Measurements from ENCODE around the gene HOXA1.

HOXA1 gene

DNA sequence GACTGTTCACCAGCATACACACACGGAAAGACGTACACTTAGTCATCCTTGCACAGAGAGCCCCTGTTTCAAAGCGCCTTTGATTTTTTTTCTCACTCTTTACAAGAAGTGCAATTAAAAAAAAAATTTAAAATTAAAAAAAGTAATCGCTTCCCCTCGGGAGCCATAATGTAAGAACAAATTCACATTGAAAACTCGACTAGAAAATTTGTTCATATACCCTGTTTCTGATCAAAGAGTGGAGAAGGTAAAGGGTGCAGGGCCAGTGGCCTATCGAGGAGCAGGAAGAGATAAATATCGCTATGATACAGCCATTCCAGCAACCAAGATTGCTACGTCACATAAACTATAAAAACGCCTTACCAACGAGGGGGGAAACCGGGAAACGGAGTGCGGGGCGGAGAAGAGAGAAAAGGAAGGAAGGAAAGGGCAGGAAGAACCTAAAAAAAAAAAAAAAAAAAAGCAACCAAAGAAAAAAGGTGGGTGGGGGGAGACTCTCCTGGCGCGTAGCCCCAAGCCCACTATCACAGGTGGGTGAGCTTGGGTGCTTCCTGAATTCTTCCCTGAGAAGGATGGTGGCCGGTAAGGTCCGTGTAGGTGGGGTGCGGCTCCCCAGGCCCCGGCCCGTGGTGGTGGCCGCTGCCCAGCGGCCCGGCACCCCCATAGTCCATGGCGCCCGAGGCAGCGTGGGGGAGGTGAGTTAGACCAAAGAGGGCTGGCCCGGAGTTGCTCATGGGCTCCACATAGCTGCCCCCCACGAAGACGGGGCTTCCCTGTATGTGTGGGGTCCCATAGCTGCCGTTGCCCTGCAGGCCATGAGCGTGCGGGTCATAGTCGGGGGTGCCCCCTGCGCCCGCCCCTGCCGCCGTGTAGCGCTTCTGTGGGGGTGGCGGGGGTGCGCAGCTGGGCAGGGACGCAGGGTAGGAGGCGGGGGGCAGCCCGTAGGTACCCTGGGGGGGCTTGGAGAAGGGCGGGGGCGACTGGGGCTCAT, 11.9 kb upstream of the HOXA1 start:
- Mint-ChIP-seq H3K9me3 (no peaks in the 10 kb centered on the region), H3K27me3 (ENCODE audit: low read depth) (peaks cover 34% of the 10 kb centered on the region), H3K36me3 (ENCODE audit: low read depth) (no peaks in the 10 kb centered on the region), H3K27ac (no peak overlapping the region), H3K4me3 (no peak overlapping the region), H3K4me1 (ENCODE audit: low read depth) (peaks cover 2% of the 10 kb centered on the region)
- DNase-seq (ENCODE audit: low spot score) = no peak

DNA sequence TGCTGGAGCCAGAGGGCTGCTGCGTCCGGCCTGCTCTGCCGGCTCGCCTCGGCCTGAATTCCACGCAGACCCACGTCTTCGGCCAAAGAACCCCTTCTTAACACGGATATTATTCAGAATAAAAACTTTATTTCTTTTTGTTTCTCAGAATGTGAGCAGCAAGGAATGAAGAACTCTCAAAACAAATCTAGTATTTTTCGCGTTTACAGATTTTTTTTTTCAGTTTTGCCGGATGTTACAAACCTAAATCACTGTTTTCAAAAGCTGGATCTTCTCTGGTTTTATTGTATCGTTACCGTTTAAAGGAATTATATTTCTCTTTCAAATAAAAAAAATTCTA, 11.1 kb upstream of the HOXA1 start:
- H3K4me1 Mint-ChIP-seq (ENCODE audit: low read depth) = peaks cover 4% of the 10 kb centered on the region
- H3K9me3 Mint-ChIP-seq = no peaks in the 10 kb centered on the region
- H3K27ac Mint-ChIP-seq = no peak overlapping the region
- H3K4me3 Mint-ChIP-seq = no peak overlapping the region
- no peak for DNase-seq (ENCODE audit: low spot score)
- no peaks in the 10 kb centered on the region for H3K36me3 Mint-ChIP-seq (ENCODE audit: low read depth)
- H3K27me3 Mint-ChIP-seq (ENCODE audit: low read depth) = peaks cover 41% of the 10 kb centered on the region

DNA sequence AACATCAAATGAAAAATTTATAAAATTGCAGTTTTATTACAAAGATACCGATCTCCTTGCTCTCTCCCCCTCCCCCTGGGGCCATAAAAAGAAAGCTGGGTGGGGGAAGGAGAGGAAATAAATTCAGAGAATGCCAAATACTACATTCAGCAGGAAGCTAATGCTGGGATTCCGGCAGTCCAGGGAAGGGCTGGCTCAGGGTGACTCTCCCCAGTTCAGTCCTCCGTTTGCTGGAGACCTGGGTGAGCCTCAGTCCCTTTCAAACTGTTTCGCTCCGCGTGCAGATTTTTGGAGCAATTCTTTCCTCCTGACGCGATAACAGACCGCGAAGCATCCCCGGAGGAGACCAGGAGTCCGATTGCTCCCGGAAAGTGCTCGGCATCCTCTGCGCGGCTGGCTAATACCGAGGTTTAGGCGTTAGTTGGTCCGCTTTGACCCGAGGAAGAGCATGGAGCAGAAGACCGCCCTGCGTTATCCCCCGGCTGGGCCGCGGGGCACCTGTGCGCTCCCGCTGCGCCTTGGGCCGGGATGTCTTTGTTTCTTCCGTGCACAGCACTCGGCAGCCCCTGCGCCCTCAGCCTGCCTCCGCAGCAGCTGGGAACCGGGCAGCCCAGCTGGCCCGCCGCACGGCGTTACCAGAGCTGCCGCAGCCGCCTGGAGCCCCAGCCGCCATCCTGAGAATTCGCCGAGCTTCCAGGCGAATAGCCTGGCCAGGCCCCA, 10.5 kb upstream of the HOXA1 start:
- Mint-ChIP-seq H3K27ac (no peak overlapping the region), H3K4me3 (no peak overlapping the region), H3K27me3 (ENCODE audit: low read depth) (peaks cover 46% of the 10 kb centered on the region), H3K36me3 (ENCODE audit: low read depth) (no peaks in the 10 kb centered on the region), H3K9me3 (no peaks in the 10 kb centered on the region), H3K4me1 (ENCODE audit: low read depth) (peaks cover 4% of the 10 kb centered on the region)
- no peak for DNase-seq (ENCODE audit: low spot score)

DNA sequence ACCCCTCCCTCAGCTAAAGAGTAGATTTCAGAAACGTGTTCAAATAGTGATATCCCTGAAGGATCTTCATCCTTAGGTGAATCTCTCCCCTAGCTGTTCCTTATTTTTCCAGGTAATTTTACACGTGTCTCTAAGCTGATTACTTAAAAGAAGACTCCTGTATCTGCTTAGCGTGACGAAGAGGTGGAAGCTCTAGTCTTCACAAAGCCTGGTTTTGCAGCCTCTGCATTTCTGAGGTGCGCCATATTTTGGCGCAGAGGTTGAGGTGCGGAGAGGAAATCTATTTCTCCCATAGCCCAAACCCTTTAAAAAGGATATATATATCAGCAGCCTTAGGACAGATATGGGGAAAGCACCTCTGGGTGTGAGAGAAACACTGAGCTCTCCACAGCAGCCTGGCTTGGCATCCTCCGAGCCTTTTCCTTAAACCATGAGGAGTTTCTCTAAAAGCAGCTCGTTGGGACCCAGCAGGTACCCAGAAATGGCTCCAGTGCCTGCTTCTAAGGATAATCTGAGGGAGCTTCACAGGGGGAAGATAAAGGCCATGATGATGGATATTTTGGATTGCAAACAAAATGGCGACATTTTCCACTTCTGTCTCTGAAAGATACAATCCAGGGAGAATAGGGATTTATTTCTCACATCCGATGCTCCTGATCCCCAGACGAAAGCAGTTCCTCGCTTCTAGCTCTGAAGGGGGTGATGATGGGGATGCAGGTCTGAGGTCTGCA, 9.7 kb upstream of the HOXA1 start:
- H3K4me1 Mint-ChIP-seq (ENCODE audit: low read depth) = peaks cover 4% of the 10 kb centered on the region
- H3K36me3 Mint-ChIP-seq (ENCODE audit: low read depth) = no peaks in the 10 kb centered on the region
- H3K9me3 Mint-ChIP-seq = no peaks in the 10 kb centered on the region
- no peak overlapping the region for H3K27ac Mint-ChIP-seq
- DNase-seq (ENCODE audit: low spot score) = no peak
- no peak overlapping the region for H3K4me3 Mint-ChIP-seq
- peaks cover 55% of the 10 kb centered on the region for H3K27me3 Mint-ChIP-seq (ENCODE audit: low read depth)

DNA sequence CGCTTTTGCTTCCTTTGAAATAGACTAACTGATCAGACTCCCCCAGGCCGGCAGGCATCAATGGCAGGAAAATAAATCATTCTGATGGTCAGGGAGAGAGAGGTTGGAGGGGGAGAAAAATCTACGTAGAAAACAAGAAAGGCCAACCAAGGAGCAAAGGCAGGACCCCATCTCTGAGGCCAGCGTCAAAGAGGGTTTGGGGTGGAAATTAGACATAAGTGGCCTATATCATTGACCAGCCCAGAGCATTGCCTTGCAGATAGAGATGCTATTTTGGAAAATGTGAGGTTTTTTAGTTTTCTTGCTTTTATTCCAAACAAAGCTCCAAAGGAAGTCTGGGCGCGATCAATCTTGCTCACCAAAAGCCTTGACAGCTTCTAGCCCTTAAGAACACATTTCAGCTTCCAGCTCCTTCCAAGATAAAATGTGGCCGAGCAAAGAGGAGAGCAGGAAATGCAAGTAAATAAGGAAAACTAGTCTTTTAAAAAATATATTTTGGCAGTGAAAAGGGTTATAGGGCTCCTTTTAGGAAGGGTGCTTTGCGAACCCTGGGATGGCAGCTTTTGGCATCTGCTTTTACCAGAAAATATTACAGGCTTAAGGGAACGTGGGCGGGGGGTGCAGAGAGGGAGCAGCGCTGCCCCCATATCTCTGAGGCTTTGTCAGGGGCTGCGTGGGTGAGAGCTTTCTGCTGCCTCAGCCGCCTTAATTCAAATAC, 8.7 kb upstream of the HOXA1 start:
- Mint-ChIP-seq H3K9me3 (no peaks in the 10 kb centered on the region), H3K27ac (no peak overlapping the region), H3K27me3 (ENCODE audit: low read depth) (peaks cover 65% of the 10 kb centered on the region), H3K4me3 (no peak overlapping the region), H3K4me1 (ENCODE audit: low read depth) (peaks cover 4% of the 10 kb centered on the region), H3K36me3 (ENCODE audit: low read depth) (peaks cover 1% of the 10 kb centered on the region)
- no peak for DNase-seq (ENCODE audit: low spot score)

DNA sequence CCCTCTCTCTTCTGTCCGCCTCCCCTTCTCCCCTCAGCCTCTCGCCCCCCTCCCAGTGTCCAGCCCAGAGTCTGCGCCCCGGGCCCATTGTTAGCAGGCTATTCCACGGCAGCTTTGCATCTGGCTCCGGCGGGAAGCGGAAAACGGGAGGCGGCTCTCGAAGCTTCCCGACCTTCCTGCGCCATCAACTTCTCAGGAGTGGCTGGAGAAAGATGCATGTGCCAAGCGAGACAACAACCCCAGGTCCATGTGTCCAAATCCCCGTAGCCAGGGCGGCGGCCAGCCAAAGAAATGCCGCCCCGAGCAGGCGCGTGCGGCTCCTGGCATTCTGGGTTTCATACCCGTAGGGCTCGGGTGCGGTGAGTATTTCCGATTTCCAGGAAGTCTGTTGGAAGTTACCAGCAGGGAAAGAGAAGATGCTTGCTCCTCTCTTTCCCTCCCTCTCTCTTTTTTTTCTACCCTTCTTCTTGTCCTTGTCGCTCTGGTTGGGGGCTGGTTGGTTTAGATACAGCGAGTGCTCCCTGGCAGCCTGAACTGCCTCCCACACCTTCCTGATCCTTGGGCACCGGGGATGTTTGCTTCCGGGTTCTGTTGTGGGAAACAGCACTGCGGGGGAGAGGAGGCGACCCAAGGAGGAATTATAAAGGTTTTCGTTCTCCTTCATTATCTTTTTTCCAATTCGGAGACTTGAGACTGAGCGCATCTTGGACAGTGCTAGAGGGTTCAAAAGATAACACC, 7.9 kb upstream of the HOXA1 start:
- Mint-ChIP-seq H3K27ac (no peak overlapping the region), H3K9me3 (no peaks in the 10 kb centered on the region), H3K4me3 (no peak overlapping the region), H3K36me3 (ENCODE audit: low read depth) (peaks cover 3% of the 10 kb centered on the region), H3K27me3 (ENCODE audit: low read depth) (peaks cover 73% of the 10 kb centered on the region), H3K4me1 (ENCODE audit: low read depth) (peaks cover 4% of the 10 kb centered on the region)
- no peak for DNase-seq (ENCODE audit: low spot score)

DNA sequence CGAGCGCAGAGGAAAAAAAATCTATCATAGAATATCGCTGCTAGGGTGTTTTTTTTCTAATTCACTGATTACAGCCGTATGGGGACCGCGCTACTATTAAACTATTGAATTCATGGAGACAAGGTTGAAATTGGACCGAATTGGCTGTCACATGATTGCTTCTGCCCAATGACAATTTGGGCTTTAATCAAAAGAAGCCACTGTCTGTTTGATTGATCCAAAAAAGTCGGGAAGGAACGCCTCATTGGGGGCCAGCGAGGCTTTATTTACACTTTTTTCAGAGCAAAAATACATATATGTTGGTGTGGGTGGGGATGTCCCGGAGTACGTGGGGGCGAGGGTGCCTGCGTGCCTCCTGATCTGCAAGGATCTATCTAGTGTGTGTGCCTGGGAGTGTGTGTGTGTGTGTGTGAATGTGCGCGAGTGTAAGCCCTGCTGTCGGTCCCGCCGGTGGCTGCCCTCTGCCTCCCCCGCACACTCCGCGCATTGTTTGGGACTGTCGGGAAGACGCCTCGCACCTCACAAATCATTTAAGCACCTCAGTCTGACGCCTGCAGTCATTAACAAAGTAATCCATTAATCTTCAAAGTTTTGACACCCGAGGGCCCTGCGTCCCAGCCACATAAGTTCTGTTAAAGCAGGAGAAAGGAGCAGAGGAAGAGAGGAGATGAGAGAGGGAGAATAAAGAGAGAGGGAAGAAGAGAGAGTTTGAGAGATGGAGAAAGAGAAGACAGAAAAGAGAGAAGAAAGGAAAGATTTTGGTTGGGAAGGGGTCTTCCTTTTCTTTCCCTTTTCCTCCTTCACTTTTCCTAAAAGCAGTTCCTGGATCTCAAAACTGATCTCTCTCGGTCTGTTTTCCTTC, 7.0 kb upstream of the HOXA1 start, which contains the start of gene HOXA2:
Gene HOXA2, minus strand, starts transcription at position 103 of the 862 bp plus-strand sequence. CDS start 183 bp downstream, outside the sequence.
- no peak within 1 kb of the TSS for H3K4me3 Mint-ChIP-seq
- peaks cover 3% of the 10 kb centered on the region for H3K36me3 Mint-ChIP-seq (ENCODE audit: low read depth)
- peaks cover 4% of the 10 kb centered on the region for H3K4me1 Mint-ChIP-seq (ENCODE audit: low read depth)
- no peak within 1 kb of the TSS for H3K27ac Mint-ChIP-seq
- no peak for DNase-seq (ENCODE audit: low spot score)
- peaks cover 82% of the 10 kb centered on the region for H3K27me3 Mint-ChIP-seq (ENCODE audit: low read depth)
- H3K9me3 Mint-ChIP-seq = no peaks in the 10 kb centered on the region

DNA sequence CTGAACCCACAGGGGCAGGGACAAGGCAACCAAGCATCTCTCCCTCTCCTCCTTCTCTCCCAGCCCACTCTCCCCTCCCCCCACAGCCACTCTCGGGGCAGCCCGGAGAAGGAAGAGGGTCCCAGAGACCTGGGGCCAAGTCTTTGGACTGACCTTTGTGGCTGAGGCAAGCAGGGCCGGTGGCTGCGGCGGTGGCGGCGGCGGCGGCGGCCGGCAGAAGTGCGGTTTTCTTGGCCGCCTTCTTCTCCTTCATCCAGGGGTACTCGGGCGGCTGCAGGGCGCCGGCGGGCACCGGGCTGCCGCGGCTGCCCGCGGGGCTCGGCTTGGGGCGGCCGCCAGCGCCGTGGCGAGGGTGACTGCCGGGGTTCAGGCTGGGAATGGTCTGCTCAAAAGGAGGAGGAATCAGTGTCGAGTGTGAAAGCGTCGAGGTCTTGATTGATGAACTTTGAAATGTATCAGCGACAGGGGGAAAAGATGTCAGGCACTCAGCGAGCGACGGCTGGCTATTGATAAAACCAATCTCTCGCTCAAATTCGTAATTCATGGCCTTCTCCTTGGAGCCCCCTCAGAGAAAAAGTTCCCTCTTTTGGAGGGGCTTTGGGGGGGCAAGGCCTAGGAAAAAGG, 6.3 kb upstream of the HOXA1 start:
- Mint-ChIP-seq H3K9me3 (no peaks in the 10 kb centered on the region), H3K36me3 (ENCODE audit: low read depth) (peaks cover 3% of the 10 kb centered on the region), H3K27ac (no peak overlapping the region), H3K27me3 (ENCODE audit: low read depth) (peaks cover 89% of the 10 kb centered on the region), H3K4me3 (no peak overlapping the region), H3K4me1 (ENCODE audit: low read depth) (peaks cover 7% of the 10 kb centered on the region)
- DNase-seq (ENCODE audit: low spot score) = no peak

DNA sequence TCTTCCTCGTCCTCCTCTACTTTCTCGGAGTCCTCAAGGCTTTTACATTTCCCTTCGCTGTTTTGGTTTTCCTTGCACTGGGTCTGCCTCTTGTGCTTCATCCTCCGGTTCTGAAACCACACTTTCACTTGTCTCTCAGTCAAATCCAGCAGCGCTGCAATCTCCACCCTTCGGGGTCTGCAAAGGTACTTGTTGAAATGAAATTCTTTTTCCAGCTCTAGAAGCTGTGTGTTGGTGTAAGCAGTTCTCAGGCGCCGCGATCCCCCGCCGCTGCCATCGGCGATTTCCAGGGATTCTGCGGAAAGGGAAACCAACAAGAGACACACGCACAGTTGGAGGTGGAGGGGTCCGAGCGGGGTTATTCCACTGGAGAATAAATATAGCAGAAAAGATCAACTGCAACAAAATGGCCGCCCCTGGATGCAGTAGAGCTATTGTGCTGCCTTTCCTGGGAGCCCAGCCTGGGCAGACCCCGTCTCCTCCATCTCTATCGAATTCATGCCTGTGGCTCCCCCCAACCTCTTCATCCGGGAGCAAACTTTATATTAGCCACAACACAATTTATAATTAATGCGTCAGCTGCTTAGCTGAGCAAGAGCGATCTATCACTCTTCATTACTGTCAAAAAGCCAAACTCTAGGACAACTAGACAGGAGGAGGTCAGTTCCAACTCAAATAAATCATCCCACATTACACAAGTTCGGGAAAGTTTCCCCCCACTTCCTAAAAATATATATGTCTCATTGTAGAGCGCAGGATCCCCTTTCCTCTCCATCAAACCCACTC, 5.6 kb upstream of the HOXA1 start:
- DNase-seq (ENCODE audit: low spot score) = no peak
- Mint-ChIP-seq H3K27ac (no peak overlapping the region), H3K4me1 (ENCODE audit: low read depth) (peaks cover 7% of the 10 kb centered on the region), H3K9me3 (no peaks in the 10 kb centered on the region), H3K27me3 (ENCODE audit: low read depth) (peaks cover 91% of the 10 kb centered on the region), H3K36me3 (ENCODE audit: low read depth) (peaks cover 3% of the 10 kb centered on the region), H3K4me3 (no peak overlapping the region)

DNA sequence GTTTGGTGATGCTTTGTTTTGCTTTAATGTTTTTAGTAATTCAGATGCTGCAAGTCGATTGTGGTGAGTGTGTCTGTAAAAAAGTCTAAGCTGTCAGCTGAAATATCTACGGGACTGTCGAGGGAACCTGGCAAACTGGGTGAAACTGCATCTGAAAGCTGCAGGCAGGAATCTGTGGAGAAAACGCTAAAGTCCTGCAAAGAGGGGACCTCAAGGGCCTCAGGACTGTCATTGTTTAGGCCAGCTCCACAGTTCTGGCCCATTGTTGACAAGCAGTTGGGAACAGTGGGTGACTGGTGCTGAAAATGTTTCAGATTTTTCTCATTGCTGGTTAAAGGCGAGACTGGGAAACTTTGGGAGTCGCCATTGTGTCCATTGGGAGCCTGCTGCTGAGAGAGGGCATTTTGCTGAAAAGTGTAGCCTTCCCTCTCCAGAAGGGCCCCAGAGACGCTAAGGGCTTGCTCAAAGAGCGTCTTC, 4.9 kb upstream of the HOXA1 start:
- H3K27ac Mint-ChIP-seq = no peak overlapping the region
- H3K36me3 Mint-ChIP-seq (ENCODE audit: low read depth) = peaks cover 3% of the 10 kb centered on the region
- H3K4me1 Mint-ChIP-seq (ENCODE audit: low read depth) = peaks cover 8% of the 10 kb centered on the region
- peaks cover 87% of the 10 kb centered on the region for H3K27me3 Mint-ChIP-seq (ENCODE audit: low read depth)
- no peaks in the 10 kb centered on the region for H3K9me3 Mint-ChIP-seq
- DNase-seq (ENCODE audit: low spot score) = no peak
- no peak overlapping the region for H3K4me3 Mint-ChIP-seq
